T-helper 1 cell treated with Interleukin-12 subunit alpha and Interleukin-12 subunit beta and Interleukin-4 antibody, amounts not matched to agents 30 μg/mL and 1 μg/mL, for 36 hours (primary cell): ENCODE results near the gene RNF150.

Experiments used
- H3K27ac Mint-ChIP-seq: one replicate; pipeline ENCODE4 v1.8.0; 2021; ENCODE audit warnings: mild to moderate bottlenecking, mixed read lengths
- H3K27me3 Mint-ChIP-seq: one replicate; pipeline ENCODE4 v1.8.0; 2021; ENCODE audit warnings: low read depth, mixed read lengths
- H3K36me3 Mint-ChIP-seq: one replicate; pipeline ENCODE4 v1.8.0; 2021; ENCODE audit warnings: low read depth, mixed read lengths
- H3K4me1 Mint-ChIP-seq: one replicate; pipeline ENCODE4 v1.8.0; 2021; ENCODE audit warnings: low read depth, mixed read lengths
- H3K4me3 Mint-ChIP-seq: one replicate; pipeline ENCODE4 v1.8.0; 2021; ENCODE audit warnings: mild to moderate bottlenecking, moderate library complexity, mixed read lengths
- H3K9me3 Mint-ChIP-seq: one replicate; pipeline ENCODE4 v1.8.0; 2021; ENCODE audit warnings: mixed read lengths

RNF150 gene

GRCh38 chr4:140971077-140971792, 162.0 kb downstream of the RNF150 start:
- no peaks in the 10 kb centered on the region for H3K27me3 Mint-ChIP-seq
- no peaks in the 10 kb centered on the region for H3K36me3 Mint-ChIP-seq
- H3K4me3 Mint-ChIP-seq, result no peak overlapping the region

GRCh38 chr4:140969296-140969695, 164.0 kb downstream of the RNF150 start:
- Mint-ChIP-seq H3K4me1 (no peaks in the 10 kb centered on the region), H3K27ac (no peak overlapping the region), H3K4me3 (no peak overlapping the region), H3K9me3 (no peaks in the 10 kb centered on the region), H3K36me3 (no peaks in the 10 kb centered on the region), H3K27me3 (no peaks in the 10 kb centered on the region)

More at GRCh38 chr4:140971077-140971792, 162.0 kb downstream of the RNF150 start:
- H3K9me3 Mint-ChIP-seq, result no peaks in the 10 kb centered on the region
- no peak overlapping the region for H3K27ac Mint-ChIP-seq
- no peaks in the 10 kb centered on the region for H3K4me1 Mint-ChIP-seq

GRCh38 chr4:140968371-140968770, 164.9 kb downstream of the RNF150 start:
- Mint-ChIP-seq H3K4me1 (no peaks in the 10 kb centered on the region), H3K36me3 (no peaks in the 10 kb centered on the region), H3K4me3 (no peak overlapping the region), H3K9me3 (no peaks in the 10 kb centered on the region), H3K27ac (no peak overlapping the region), H3K27me3 (no peaks in the 10 kb centered on the region)

DNA sequence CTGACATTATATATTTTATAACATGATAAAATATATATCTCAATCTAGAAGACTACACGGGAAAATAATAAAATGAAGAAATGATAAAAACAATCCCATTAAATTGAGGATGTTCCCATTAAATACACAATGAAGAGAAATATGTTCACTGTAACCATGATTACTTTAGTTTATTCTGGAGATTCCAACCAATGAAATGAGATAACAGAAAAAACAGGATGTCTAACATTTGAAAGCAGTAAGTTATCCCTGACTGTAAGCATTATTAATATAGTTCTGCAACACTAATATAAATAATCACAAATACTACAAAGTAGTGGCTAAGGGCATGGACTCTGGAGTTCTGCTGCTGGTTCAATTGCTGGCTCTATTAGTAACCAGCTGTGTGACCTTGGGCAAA, 169.4 kb downstream of the RNF150 start:
- Mint-ChIP-seq H3K27ac (no peak overlapping the region), H3K4me3 (no peak overlapping the region), H3K4me1 (no peaks in the 10 kb centered on the region), H3K9me3 (no peaks in the 10 kb centered on the region), H3K27me3 (no peaks in the 10 kb centered on the region), H3K36me3 (no peaks in the 10 kb centered on the region)

DNA sequence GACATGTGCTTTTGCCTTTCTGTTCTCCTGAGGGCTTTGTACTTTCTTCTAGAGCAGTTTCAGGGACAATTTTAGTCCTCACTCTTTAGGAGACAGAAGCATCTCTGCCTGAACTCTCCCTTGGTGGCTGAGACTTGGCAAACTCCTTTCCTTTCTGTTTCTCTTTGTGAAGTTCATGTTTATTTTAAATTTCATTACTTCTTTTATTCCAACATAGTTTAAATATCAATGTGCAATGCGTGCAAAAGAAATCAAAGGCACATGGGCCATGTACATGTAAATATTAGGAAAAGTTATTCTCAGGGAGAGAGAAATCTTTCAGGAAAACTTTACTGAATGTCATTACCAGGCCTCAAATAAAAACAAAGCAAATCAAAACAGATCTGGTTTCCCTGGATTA, 177.6 kb downstream of the RNF150 start:
- H3K36me3 Mint-ChIP-seq, result no peaks in the 10 kb centered on the region
- no peaks in the 10 kb centered on the region for H3K4me1 Mint-ChIP-seq
- H3K27ac Mint-ChIP-seq, result no peak overlapping the region
- H3K4me3 Mint-ChIP-seq, result no peak overlapping the region
- no peaks in the 10 kb centered on the region for H3K27me3 Mint-ChIP-seq
- H3K9me3 Mint-ChIP-seq, result peaks cover 7% of the 10 kb centered on the region

- no peak overlapping the region for H3K4me3 Mint-ChIP-seq
- H3K36me3 Mint-ChIP-seq, result no peaks in the 10 kb centered on the region
- H3K9me3 Mint-ChIP-seq, result peaks cover 7% of the 10 kb centered on the region
These were observed 180.6 kb downstream of the RNF150 start for GRCh38 chr4:140952717-140953116.

DNA sequence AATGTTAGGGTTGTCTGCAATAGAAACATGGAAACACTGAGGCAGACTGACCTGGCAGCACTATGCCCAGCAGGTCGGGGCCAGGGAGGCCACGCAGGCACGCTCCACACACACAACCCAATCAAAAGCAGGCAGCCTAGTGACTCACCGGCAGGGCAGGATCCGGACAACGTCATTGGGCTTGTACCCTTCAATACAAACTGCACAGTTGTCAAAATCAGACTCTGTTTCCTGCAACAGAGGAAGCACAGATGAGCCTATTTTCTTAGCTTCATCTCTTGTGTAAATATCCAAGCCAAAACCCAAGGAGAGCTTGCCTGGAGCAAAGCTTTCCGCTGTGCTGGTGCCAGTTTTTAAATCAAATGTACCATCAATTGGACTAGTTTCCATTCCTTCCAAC, 185.8 kb downstream of the RNF150 start:
- Mint-ChIP-seq H3K4me3 (no peak overlapping the region), H3K27ac (no peak overlapping the region), H3K9me3 (no peaks in the 10 kb centered on the region), H3K27me3 (no peaks in the 10 kb centered on the region), H3K4me1 (no peaks in the 10 kb centered on the region), H3K36me3 (no peaks in the 10 kb centered on the region)

More at GRCh38 chr4:140952717-140953116, 180.6 kb downstream of the RNF150 start:
- H3K4me1 Mint-ChIP-seq, result no peaks in the 10 kb centered on the region
- no peak overlapping the region for H3K27ac Mint-ChIP-seq
- no peaks in the 10 kb centered on the region for H3K27me3 Mint-ChIP-seq

DNA sequence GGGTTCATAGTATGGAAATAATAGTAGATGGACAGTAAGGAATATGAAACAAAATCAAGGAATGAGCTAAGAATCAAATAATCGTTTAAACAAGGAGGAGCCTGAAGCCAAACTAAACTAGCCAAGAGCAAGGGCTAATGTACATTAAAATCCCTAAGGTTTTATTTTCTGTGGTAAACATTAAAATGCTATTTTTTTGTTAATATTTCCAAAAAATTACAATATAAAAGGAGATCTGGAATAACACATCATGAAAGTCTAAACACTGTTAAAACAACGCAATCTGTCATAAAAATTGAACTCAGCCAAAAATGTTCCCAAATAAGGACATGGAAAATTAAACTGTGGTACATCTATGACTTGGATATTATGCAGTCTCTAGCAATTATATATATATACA, 188.2 kb downstream of the RNF150 start:
- Mint-ChIP-seq H3K27me3 (no peaks in the 10 kb centered on the region), H3K27ac (no peak overlapping the region), H3K36me3 (no peaks in the 10 kb centered on the region), H3K4me3 (no peak overlapping the region), H3K9me3 (no peaks in the 10 kb centered on the region), H3K4me1 (no peaks in the 10 kb centered on the region)

DNA sequence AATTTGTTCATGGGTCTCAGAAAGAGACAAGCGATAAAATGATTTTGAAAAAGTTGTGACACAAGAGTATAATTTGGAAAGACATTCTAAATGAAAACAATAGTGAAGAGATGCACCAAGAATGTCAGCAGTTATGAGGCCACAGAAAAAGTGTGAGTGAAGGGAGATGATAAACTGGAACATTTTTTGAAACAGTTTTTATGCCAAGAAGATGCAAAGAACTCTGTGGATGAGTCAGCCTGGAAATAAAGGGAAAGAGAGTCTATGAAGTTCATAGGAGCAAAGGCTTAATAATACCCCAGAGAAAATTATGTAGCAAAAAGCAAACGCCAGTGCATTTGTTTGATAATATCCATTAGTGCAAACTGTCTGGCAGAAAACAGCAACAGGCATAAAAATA, 188.7 kb downstream of the RNF150 start:
- no peak overlapping the region for H3K27ac Mint-ChIP-seq
- H3K27me3 Mint-ChIP-seq, result no peaks in the 10 kb centered on the region
- H3K4me1 Mint-ChIP-seq, result no peaks in the 10 kb centered on the region
- H3K9me3 Mint-ChIP-seq, result no peaks in the 10 kb centered on the region
- H3K36me3 Mint-ChIP-seq, result no peaks in the 10 kb centered on the region
- no peak overlapping the region for H3K4me3 Mint-ChIP-seq

DNA sequence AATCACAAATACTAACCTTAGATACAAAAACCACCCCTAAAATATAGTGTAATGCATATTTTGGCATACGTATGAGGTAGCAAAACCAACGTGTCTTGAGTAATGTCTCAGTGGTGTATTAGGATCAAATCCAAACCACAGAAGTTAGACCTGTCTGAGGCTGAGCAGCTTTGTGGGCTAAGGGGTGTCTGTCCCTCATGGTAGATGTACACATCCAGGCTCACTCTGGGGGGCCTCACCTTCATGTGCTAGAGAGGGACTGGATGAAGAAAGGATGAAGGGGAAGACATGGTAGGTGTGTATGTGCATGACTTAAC, 189.1 kb downstream of the RNF150 start:
- Mint-ChIP-seq H3K36me3 (no peaks in the 10 kb centered on the region), H3K4me3 (no peak overlapping the region), H3K9me3 (no peaks in the 10 kb centered on the region), H3K27ac (no peak overlapping the region), H3K27me3 (no peaks in the 10 kb centered on the region), H3K4me1 (no peaks in the 10 kb centered on the region)

GRCh38 chr4:140943486-140944198, 189.6 kb downstream of the RNF150 start:
- H3K36me3 Mint-ChIP-seq, result no peaks in the 10 kb centered on the region
- H3K9me3 Mint-ChIP-seq, result no peaks in the 10 kb centered on the region
- H3K4me3 Mint-ChIP-seq, result no peak overlapping the region
- no peaks in the 10 kb centered on the region for H3K27me3 Mint-ChIP-seq
- H3K4me1 Mint-ChIP-seq, result no peaks in the 10 kb centered on the region
- H3K27ac Mint-ChIP-seq, result no peak overlapping the region

DNA sequence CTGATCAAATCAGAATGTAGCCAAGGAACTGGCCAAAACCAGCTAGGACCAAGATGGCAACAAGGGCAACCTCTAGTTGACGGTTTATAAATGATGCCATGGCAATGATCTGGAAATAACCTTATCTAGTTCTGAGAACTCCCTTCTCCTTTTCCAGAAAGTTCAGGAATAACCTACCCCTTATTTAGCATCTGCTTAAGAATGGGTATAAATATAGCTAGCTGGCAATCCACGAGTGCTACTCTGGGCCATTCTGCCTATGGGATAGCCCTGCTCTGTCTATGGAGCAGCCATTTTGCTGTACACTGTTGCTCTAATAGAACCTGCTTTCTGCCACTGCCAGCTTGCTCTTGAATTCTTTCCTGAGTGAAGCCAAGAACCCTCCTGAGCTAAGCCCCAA, 192.7 kb downstream of the RNF150 start:
- H3K27me3 Mint-ChIP-seq, result no peaks in the 10 kb centered on the region
- H3K36me3 Mint-ChIP-seq, result no peaks in the 10 kb centered on the region
- H3K27ac Mint-ChIP-seq, result no peak overlapping the region
- H3K9me3 Mint-ChIP-seq, result no peaks in the 10 kb centered on the region
- H3K4me1 Mint-ChIP-seq, result no peaks in the 10 kb centered on the region
- H3K4me3 Mint-ChIP-seq, result no peak overlapping the region

DNA sequence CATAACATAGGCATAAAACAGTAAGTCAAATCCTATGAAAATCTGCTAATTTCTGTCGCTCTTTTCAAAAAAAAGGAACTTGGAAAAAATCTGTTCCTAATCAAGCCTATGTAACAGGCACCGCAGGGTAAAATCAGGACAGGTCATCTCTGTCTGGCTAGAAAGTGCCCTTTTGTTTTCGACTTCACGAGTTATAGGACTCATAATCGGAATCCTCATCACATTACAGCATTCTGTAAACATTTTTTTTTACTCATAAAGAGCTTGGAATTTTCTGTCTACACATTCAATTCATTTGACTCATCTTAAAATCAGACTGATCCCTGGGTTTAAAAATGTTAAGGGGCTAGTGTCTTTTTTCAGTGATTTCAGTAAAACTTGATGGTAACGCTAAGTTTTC, 195.4 kb downstream of the RNF150 start:
- Mint-ChIP-seq H3K4me1 (no peaks in the 10 kb centered on the region), H3K27ac (no peak overlapping the region), H3K36me3 (no peaks in the 10 kb centered on the region), H3K27me3 (no peaks in the 10 kb centered on the region), H3K4me3 (no peak overlapping the region), H3K9me3 (no peaks in the 10 kb centered on the region)

GRCh38 chr4:140935254-140935653, 198.0 kb downstream of the RNF150 start:
- Mint-ChIP-seq H3K27me3 (peaks cover 10% of the 10 kb centered on the region), H3K36me3 (no peaks in the 10 kb centered on the region), H3K4me3 (no peak overlapping the region), H3K9me3 (no peaks in the 10 kb centered on the region), H3K27ac (no peak overlapping the region), H3K4me1 (no peaks in the 10 kb centered on the region)

GRCh38 chr4:140932501-140933045, 200.7 kb downstream of the RNF150 start:
- no peak overlapping the region for H3K4me3 Mint-ChIP-seq
- H3K9me3 Mint-ChIP-seq, result no peaks in the 10 kb centered on the region
- peaks cover 10% of the 10 kb centered on the region for H3K27me3 Mint-ChIP-seq
- no peaks in the 10 kb centered on the region for H3K36me3 Mint-ChIP-seq
- no peak overlapping the region for H3K27ac Mint-ChIP-seq
- no peaks in the 10 kb centered on the region for H3K4me1 Mint-ChIP-seq
